Astrocyte (in vitro differentiated cells and primary cell): ENCODE data around the gene RASSF5. TPM values are rescaled to one million over a fixed set of nuclear protein-coding genes. Genes with fewer than 3 reads are reported as not detected.

Experiments used
- DNase-seq: peaks from one replicate; pipeline ENCODE4 v3.0.0-alpha.2; 2010; ENCODE audit warnings: low read depth
- FAIRE-seq: peaks from 2 replicates; lab custom pipeline; 2011; peaks lifted over from hg19 to GRCh38; lab: Jason Lieb, UNC
- H2AFZ ChIP-seq: 2 replicates; pipeline ENCODE4 v1.6.0; 2012; ENCODE audit warnings: low read depth, low read length, inconsistent platforms
- H3K27ac ChIP-seq: 2 replicates; pipeline ENCODE4 v1.5.1; 2011; ENCODE audit warnings: low read depth, low read length, inconsistent platforms
- H3K27me3 ChIP-seq: 2 replicates; pipeline ENCODE4 v1.6.0; 2011; ENCODE audit warnings: low read length, inconsistent platforms; ENCODE audit not compliant: insufficient read depth
- H3K36me3 ChIP-seq: 2 replicates; pipeline ENCODE4 v1.5.1; 2011; ENCODE audit warnings: low read length, inconsistent platforms; ENCODE audit not compliant: insufficient read depth
- H3K4me1 ChIP-seq: 2 replicates; pipeline ENCODE4 v1.5.1; 2011; ENCODE audit warnings: low read length, inconsistent platforms; ENCODE audit not compliant: insufficient read depth
- H3K4me2 ChIP-seq: 2 replicates; pipeline ENCODE4 v1.6.0; 2012; ENCODE audit warnings: low read length, inconsistent platforms
- H3K4me3 ChIP-seq: 2 replicates; pipeline ENCODE4 v1.5.1; 2011; ENCODE audit warnings: low read depth, mild to moderate bottlenecking, low read length, inconsistent platforms; ENCODE audit not compliant: insufficient read depth
- H3K79me2 ChIP-seq: 2 replicates; pipeline ENCODE4 v1.6.0; 2012; ENCODE audit warnings: mild to moderate bottlenecking, low read length, inconsistent platforms; ENCODE audit not compliant: insufficient read depth
- H3K9ac ChIP-seq: 2 replicates; pipeline ENCODE4 v1.6.0; 2012; ENCODE audit warnings: mild to moderate bottlenecking, low read length, inconsistent platforms
- H3K9me3 ChIP-seq: 2 replicates; pipeline ENCODE4 v1.5.1; 2012; ENCODE audit warnings: low read depth, mild to moderate bottlenecking, low read length, inconsistent platforms; ENCODE audit not compliant: insufficient read depth
- H4K20me1 ChIP-seq: 2 replicates; pipeline ENCODE4 v1.6.0; 2012; ENCODE audit warnings: low read length, inconsistent platforms; ENCODE audit not compliant: insufficient read depth
- H3K27ac Mint-ChIP-seq: one replicate; pipeline ENCODE4 v1.8.0; 2021; ENCODE audit warnings: mild to moderate bottlenecking, mixed read lengths; ENCODE audit not compliant: unreplicated experiment
- H3K27me3 Mint-ChIP-seq: one replicate; pipeline ENCODE4 v1.8.0; 2021; ENCODE audit warnings: low read depth, mixed read lengths; ENCODE audit not compliant: unreplicated experiment
- H3K36me3 Mint-ChIP-seq: one replicate; pipeline ENCODE4 v1.8.0; 2021; ENCODE audit warnings: low read depth, mixed read lengths; ENCODE audit not compliant: unreplicated experiment
- H3K4me1 Mint-ChIP-seq: one replicate; pipeline ENCODE4 v1.8.0; 2021; ENCODE audit warnings: low read depth, mixed read lengths; ENCODE audit not compliant: unreplicated experiment
- H3K4me3 Mint-ChIP-seq: one replicate; pipeline ENCODE4 v1.8.0; 2021; ENCODE audit warnings: mild to moderate bottlenecking, moderate library complexity, mixed read lengths; ENCODE audit not compliant: unreplicated experiment
- H3K9me3 Mint-ChIP-seq: one replicate; pipeline ENCODE4 v1.8.0; 2021; ENCODE audit warnings: mild to moderate bottlenecking, mixed read lengths; ENCODE audit not compliant: unreplicated experiment
- CTCF ChIP-seq: IDR thresholded peaks from 2 replicates; pipeline ENCODE4 v1.5.1; 2011; ENCODE audit warnings: low read depth, mild to moderate bottlenecking, inconsistent platforms, low read length, moderate library complexity; ENCODE audit not compliant: insufficient read depth
- EZH2 ChIP-seq: IDR thresholded peaks from 2 replicates; pipeline ENCODE4 v1.6.1; 2012; ENCODE audit warnings: mild to moderate bottlenecking, low read length, inconsistent platforms; ENCODE audit not compliant: insufficient read depth
- total RNA-seq: library from RNA; stranded (reverse); gene quantifications from 2 replicates; pipeline ENCODE4 v1.2.1, GENCODE V29; 2021

The RASSF5 gene
- total RNA-seq, 1 donor from 2014 or later: 0.43 TPM

GRCh38 chr1:206575894-206576737 lies 68.8 kb downstream of the RASSF5 start:
- H3K79me2 ChIP-seq: no peaks in the 10 kb centered on the region
- H3K36me3 Mint-ChIP-seq: no peaks in the 10 kb centered on the region
- no peaks in the 10 kb centered on the region for H3K9me3 ChIP-seq
- H3K36me3 ChIP-seq: no peaks in the 10 kb centered on the region
- no peaks in the 10 kb centered on the region for H3K9me3 Mint-ChIP-seq
- DNase-seq (no peak), FAIRE-seq (no peak)
- no peaks in the 10 kb centered on the region for H3K27me3 ChIP-seq
- no peak overlapping the region for H3K4me2 ChIP-seq
- H3K9ac ChIP-seq: no peak overlapping the region
- no peak overlapping the region for H2AFZ ChIP-seq
- H3K27ac Mint-ChIP-seq: no peak overlapping the region
- H3K27ac ChIP-seq: no peak overlapping the region
- H3K4me1 ChIP-seq: peaks cover 11% of the 10 kb centered on the region
- H3K4me1 Mint-ChIP-seq: peaks cover 17% of the 10 kb centered on the region
- no peak for TF ChIP-seq EZH2
- no peak for TF ChIP-seq CTCF
- no peak overlapping the region for H3K4me3 ChIP-seq
- H3K27me3 Mint-ChIP-seq: peaks cover 12% of the 10 kb centered on the region
- no peaks in the 10 kb centered on the region for H4K20me1 ChIP-seq
- H3K4me3 Mint-ChIP-seq: no peak overlapping the region

DNA sequence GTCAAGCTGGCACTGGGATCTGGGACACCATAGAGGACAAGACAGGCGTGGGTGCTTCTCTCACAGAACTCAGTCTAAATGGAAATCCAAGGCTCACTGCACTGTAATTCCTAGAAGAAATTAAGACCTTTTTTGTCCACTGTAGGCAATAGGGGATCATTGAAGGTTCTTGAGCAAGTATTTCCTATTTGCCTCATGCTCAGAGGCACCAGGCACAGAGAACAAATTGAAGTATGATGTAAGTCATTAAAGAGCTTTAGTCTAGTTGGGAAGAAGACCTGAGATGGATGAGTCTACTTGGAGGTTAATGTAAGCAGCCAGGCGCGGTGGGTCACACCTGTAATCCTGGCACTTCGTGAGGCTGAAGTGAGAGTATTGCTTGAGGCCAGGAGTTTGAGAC lies 70.3 kb downstream of the RASSF5 start:
- FAIRE-seq (no peak), DNase-seq (no peak)
- H3K27ac ChIP-seq: no peak overlapping the region
- H3K9me3 Mint-ChIP-seq: no peaks in the 10 kb centered on the region
- peaks cover 9% of the 10 kb centered on the region for H3K27me3 Mint-ChIP-seq
- no peaks in the 10 kb centered on the region for H3K9me3 ChIP-seq
- no peaks in the 10 kb centered on the region for H3K36me3 ChIP-seq
- H3K79me2 ChIP-seq: no peaks in the 10 kb centered on the region
- no peaks in the 10 kb centered on the region for H3K27me3 ChIP-seq
- H3K36me3 Mint-ChIP-seq: no peaks in the 10 kb centered on the region
- peaks cover 17% of the 10 kb centered on the region for H3K4me1 Mint-ChIP-seq
- H3K4me1 ChIP-seq: peaks cover 11% of the 10 kb centered on the region
- TF ChIP-seq EZH2 (no peak), CTCF (no peak)
- H3K4me2 ChIP-seq: no peak overlapping the region
- H3K9ac ChIP-seq: no peak overlapping the region
- H3K27ac Mint-ChIP-seq: no peak overlapping the region
- H2AFZ ChIP-seq: no peak overlapping the region
- H4K20me1 ChIP-seq: no peaks in the 10 kb centered on the region
- no peak overlapping the region for H3K4me3 Mint-ChIP-seq
- H3K4me3 ChIP-seq: no peak overlapping the region
